Fibroblast of pulmonary artery (primary cell): ENCODE measurements around the gene DNAH1.

ENCODE experiments used
- DNase-seq: peaks from one replicate; pipeline ENCODE4 v3.0.0-alpha.2; 2010; ENCODE audit warnings: low read depth
- H3K4me3 ChIP-seq: replicated peaks from 2 replicates; pipeline ENCODE4 v1.5.1; 2011; ENCODE audit warnings: low read depth, mild to moderate bottlenecking, control low read depth, low read length, moderate library complexity
- TF ChIP-seq, protein P1 (sequence below): IDR thresholded peaks from 2 replicates; pipeline ENCODE4 v1.5.1; 2011; ENCODE audit warnings: mild to moderate bottlenecking, control low read depth, low read length, inconsistent platforms; ENCODE audit errors: missing control alignments

Gene DNAH1

DNA sequence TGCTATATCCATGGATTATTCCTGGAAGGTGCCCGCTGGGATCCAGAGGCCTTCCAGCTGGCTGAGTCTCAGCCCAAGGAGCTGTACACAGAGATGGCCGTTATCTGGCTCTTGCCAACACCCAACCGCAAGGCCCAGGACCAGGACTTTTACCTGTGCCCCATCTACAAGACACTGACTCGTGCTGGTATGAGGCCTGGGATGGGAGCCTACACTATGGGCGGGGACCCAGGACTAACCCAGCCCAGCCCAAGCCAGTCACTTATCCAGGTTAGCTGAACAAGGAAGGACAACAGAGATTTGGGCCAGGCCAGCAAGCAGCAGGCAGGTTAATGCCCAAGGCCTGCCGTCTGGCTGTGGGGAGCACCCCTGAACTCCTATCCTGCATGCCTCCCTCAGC is 83.5 kb downstream of the DNAH1 start:
- TF ChIP-seq, protein P1, sequence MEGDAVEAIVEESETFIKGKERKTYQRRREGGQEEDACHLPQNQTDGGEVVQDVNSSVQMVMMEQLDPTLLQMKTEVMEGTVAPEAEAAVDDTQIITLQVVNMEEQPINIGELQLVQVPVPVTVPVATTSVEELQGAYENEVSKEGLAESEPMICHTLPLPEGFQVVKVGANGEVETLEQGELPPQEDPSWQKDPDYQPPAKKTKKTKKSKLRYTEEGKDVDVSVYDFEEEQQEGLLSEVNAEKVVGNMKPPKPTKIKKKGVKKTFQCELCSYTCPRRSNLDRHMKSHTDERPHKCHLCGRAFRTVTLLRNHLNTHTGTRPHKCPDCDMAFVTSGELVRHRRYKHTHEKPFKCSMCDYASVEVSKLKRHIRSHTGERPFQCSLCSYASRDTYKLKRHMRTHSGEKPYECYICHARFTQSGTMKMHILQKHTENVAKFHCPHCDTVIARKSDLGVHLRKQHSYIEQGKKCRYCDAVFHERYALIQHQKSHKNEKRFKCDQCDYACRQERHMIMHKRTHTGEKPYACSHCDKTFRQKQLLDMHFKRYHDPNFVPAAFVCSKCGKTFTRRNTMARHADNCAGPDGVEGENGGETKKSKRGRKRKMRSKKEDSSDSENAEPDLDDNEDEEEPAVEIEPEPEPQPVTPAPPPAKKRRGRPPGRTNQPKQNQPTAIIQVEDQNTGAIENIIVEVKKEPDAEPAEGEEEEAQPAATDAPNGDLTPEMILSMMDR: no peak
- DNase-seq: no peak
- no peak overlapping the region for H3K4me3 ChIP-seq

DNA sequence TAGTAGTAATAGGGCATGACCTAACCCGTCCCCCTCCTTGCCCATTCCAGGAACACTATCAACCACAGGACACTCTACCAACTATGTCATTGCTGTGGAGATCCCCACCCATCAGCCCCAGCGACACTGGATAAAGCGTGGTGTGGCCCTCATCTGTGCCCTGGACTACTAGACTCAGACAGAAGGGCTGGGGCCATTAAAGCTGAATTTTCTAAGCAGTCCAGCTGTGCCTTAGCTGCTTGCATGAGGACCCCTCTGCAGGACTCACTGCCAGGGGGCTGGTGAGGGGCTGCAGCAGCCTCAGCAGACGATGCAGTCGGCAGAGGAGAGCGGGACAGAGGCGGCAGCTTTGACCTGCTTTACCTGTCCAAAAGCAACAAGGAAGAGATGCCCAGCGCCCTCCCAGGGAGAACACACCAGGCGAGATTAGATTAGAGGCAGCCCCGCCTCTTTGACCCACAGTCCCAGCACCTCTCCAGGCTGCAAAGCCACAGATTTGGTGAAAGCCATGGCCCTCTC is 84.2 kb downstream of the DNAH1 start:
- TF ChIP-seq, protein P1: no peak
- DNase-seq: no peak
- H3K4me3 ChIP-seq: no peak overlapping the region

DNA sequence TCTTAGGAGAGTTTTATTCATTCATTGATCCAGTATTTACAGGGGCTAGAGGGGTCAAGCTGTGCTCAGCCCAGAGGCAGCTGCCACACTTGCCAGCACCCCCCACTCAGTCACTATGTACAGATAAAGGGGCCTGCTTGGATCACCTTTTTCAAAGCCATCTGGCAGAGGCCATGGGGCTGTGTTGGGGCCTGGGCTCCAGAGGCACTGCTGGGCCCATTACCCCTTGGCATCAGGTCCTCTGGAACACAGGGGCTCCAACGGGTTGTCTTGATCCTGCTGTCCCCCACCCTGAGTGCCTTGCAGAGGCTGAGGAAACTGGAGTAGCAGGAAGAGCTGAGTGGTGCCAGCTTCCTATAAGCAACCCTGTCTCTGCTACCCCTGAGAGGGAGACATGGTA is 84.9 kb downstream of the DNAH1 start:
- TF ChIP-seq, protein P1: no peak
- no peak for DNase-seq
- no peak overlapping the region for H3K4me3 ChIP-seq

DNA sequence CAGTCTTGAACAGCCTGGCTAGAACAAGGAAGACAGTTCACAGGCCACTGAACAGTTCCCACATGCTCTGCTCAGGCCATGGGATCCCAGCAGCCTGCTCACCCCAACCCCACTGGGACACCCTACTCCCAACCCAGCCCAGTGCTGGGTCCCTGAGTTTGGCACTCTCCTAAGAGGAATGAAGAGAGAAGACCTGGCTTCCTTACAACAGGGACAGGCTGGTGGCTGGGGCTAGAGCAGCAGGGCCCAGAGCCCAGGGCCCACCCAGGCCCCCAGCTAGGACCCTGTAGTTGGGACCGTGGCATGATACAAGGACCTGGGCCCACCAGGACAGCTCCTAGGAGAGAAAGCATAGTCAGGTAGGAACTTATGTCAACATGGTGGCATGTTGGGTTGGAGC is 85.4 kb downstream of the DNAH1 start:
- no peak overlapping the region for H3K4me3 ChIP-seq
- DNase-seq: no peak
- TF ChIP-seq, protein P1: no peak

DNA sequence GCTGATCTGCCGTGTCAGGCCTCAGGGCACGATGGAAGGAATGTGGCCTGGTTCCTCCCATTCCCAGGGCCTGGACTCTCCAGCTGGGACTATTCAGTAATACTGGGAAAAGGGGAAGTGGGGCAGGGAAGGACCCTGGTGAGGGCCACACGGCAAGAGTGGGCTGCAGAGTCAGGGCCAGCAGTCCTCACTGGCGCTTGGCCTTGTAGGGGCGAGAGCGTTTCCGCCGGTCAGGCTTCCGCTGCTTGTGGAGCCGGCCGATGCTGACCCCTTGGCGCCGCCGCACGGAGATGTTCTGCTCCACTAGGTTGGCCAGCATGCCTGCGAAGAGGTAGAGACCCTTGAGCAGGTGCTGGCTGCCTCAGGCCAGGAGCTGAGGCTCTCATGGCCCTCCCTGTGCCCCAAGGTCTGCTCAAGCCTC is 86.0 kb downstream of the DNAH1 start:
- no peak overlapping the region for H3K4me3 ChIP-seq
- DNase-seq: no peak
- TF ChIP-seq, protein P1: no peak

DNA sequence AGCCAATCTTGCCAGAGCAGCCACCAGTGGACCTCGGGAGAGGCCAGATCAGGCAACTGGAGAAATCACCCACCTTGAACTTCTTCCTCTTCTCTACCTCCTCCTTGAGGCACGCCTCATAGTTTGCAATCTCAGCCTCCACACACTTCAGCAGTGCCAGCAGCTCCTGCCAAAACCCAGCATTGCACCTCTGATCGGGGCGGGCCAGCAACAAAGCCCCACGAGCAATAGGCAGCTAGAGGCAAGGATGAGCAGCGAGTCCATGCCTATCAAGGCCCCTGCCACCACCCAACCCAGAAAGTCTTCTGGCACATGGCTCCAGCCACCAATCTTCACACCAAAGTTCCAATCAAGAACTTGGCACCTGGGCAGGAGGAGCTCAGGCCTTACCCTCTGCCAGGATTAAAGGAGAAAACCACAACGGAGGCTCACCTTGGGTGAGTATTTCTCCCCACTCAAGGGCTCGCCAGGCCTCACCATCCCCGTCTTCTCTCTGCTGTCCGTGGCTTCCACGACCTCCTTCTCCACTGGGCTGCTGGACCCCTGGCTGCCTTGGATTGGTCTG is 86.7 kb downstream of the DNAH1 start:
- DNase-seq: no peak
- H3K4me3 ChIP-seq: no peak overlapping the region
- TF ChIP-seq, protein P1: no peak

DNA sequence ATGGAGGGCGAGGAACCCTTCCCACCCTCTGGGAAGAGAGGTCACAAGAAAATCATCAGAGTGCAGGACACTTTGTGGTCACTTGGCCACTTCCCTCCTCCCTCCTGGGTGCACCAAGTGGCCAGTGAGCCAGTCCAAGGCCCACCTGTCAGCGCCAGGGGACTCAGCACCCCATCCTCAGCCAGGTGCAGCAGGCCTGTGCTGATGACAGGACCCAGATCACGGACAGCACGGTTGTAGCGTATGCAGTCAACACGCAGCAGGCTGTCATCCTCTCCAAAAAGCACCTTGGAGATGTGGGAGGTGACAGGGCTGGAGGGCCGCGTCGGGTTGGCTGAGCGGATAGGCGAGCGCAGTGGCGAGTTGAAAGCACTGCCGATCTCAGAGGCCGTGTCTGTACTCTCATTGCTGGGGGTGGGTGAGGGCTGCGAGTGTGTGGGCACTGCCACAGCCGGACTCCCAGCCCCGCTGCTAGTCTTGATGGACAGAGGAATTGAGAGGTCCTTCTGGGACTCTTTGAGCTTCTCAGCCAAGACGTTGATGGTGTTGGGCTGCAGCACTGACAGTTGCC is 87.2 kb downstream of the DNAH1 start:
- TF ChIP-seq, protein P1: no peak
- no peak overlapping the region for H3K4me3 ChIP-seq
- no peak for DNase-seq
